Lower lobe of right lung (tissue), 2 donors: Measurements from ENCODE around the gene RHOT2. TPM values are rescaled to one million over a fixed set of nuclear protein-coding genes. Genes with fewer than 3 reads are reported as not detected.

ENCODE experiments used
- ATAC-seq, 2 donors: fragments of 200-7000 bp; cut with Tn5 transposase; one replicate each; pipeline ENCODE4 v1.9.1; 2020 to 2022; ENCODE audit warnings: mild to moderate bottlenecking in 2 of 2, moderate library complexity in 2 of 2
- DNase-seq: peaks from one replicate; pipeline ENCODE4 v3.0.0-alpha.2; 2020
- H3K27ac ChIP-seq: fragments of 200-600 bp; one replicate; pipeline ENCODE4 v1.8.0; 2022
- H3K27me3 ChIP-seq: fragments of 200-600 bp; one replicate; pipeline ENCODE4 v1.8.0; 2022; ENCODE audit warnings: low read depth
- H3K36me3 ChIP-seq: fragments of 200-600 bp; one replicate; pipeline ENCODE4 v1.8.0; 2022; ENCODE audit warnings: mild to moderate bottlenecking
- H3K4me1 ChIP-seq: fragments of 200-600 bp; one replicate; pipeline ENCODE4 v1.8.0; 2022
- H3K4me3 ChIP-seq: fragments of 200-600 bp; one replicate; pipeline ENCODE4 v1.8.0; 2022; ENCODE audit warnings: mild to moderate bottlenecking
- H3K9me3 ChIP-seq: fragments of 200-600 bp; one replicate; pipeline ENCODE4 v1.8.0; 2022
- CTCF ChIP-seq: fragments of 200-600 bp; IDR thresholded peaks from one replicate; pipeline ENCODE4 v1.8.0; 2022; ENCODE audit warnings: antibody characterized with exemption, mild to moderate bottlenecking
- intact Hi-C: fragments of 100-400 bp; cut with DNase I; formaldehyde crosslinking; loops from one replicate; pipeline ENCODE4 v1.11.0; 2022
- total RNA-seq: library from RNA; stranded (reverse); fragmentation: NEBNext Ultra II Directional; extraction: Animal tissue kit (Norgen Biotek cat#: 25700); gene quantifications from one replicate; pipeline ENCODE4 v1.2.1, GENCODE V29; 2021
- donor health status: DM: no; HTN: yes; CAD: no; lungs with severe emphysema.

The RHOT2 gene
- total RNA-seq, 1 donor from 2014 or later: 81.6 TPM

GRCh38 chr16:644556-644955 lies 23.4 kb upstream of the RHOT2 start:
- intact Hi-C loops: no loop called here
- H3K27ac ChIP-seq: no peak overlapping the region
- ATAC-seq (no peak), DNase-seq (no peak)
- no peaks in the 10 kb centered on the region for H3K27me3 ChIP-seq
- no peaks in the 10 kb centered on the region for H3K9me3 ChIP-seq
- no peak overlapping the region for H3K4me3 ChIP-seq
- peaks cover 53% of the 10 kb centered on the region for H3K4me1 ChIP-seq
- no peaks in the 10 kb centered on the region for H3K36me3 ChIP-seq
- no peak for TF ChIP-seq CTCF

GRCh38 chr16:645852-646678 lies 21.9 kb upstream of the RHOT2 start:
- H3K27me3 ChIP-seq: no peaks in the 10 kb centered on the region
- intact Hi-C loops: no loop called here
- peaks cover 62% of the 10 kb centered on the region for H3K4me1 ChIP-seq
- H3K27ac ChIP-seq: peak overlapping the region; percentile 53
- H3K36me3 ChIP-seq: no peaks in the 10 kb centered on the region
- no peak for TF ChIP-seq CTCF
- no peaks in the 10 kb centered on the region for H3K9me3 ChIP-seq
- no peak overlapping the region for H3K4me3 ChIP-seq
- DNase-seq: peak; percentile 76
- no peak for ATAC-seq

- intact Hi-C loops: no loop called here
- no peaks in the 10 kb centered on the region for H3K27me3 ChIP-seq
- H3K27ac ChIP-seq: peak overlapping the region; percentile 53
- ATAC-seq (no peak), DNase-seq (no peak)
- no peaks in the 10 kb centered on the region for H3K36me3 ChIP-seq
- TF ChIP-seq CTCF: no peak
- no peak overlapping the region for H3K4me3 ChIP-seq
- H3K9me3 ChIP-seq: no peaks in the 10 kb centered on the region
- peaks cover 62% of the 10 kb centered on the region for H3K4me1 ChIP-seq
Measured at GRCh38 chr16:646679-647172, 21.2 kb upstream of the RHOT2 start.

- intact Hi-C loops: no loop called here
- Histone ChIP-seq H3K36me3 (no peaks in the 10 kb centered on the region), H3K9me3 (no peaks in the 10 kb centered on the region), H3K4me3 (no peak overlapping the region), H3K27me3 (no peaks in the 10 kb centered on the region), H3K4me1 (peaks cover 62% of the 10 kb centered on the region), H3K27ac (peak overlapping the region; percentile 92)
- TF ChIP-seq CTCF: no peak
- ATAC-seq (no peak), DNase-seq (no peak)
Measured at GRCh38 chr16:647173-647902, 20.6 kb upstream of the RHOT2 start.

GRCh38 chr16:648071-648780 lies 19.7 kb upstream of the RHOT2 start:
- TF ChIP-seq CTCF: peak; percentile 39
- Histone ChIP-seq H3K27ac (peak overlapping the region; percentile 92), H3K4me1 (peaks cover 53% of the 10 kb centered on the region), H3K4me3 (peak overlapping the region; percentile 79), H3K36me3 (no peaks in the 10 kb centered on the region), H3K27me3 (no peaks in the 10 kb centered on the region), H3K9me3 (no peaks in the 10 kb centered on the region)
- intact Hi-C loops: no loop called here
- ATAC-seq (peak; percentile 26 to 27), DNase-seq (peak; percentile 70)
